ENCODE measurements around the gene CFAP91.
"Not testable (repeated sequence)": the region's sequence is repeated elsewhere in the genome, so short reads cannot be mapped to it uniquely, and the experiment has no call there.

CFAP91 gene

DNA sequence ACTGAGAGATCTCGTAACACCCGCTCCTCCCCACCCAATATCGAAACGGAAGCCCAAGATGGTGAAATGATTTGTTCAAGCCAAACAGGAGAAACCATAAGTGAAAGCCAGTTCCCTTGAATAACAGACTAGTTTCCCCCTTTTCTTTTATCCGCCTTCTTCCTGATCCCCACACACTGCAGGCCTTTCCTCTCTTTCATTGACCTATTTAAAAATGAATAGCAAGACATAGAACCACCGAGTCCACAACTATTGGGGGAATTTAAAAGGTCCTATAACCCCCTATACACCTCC lies 25.2 kb upstream of the CFAP91 start:
- no peak for DNase-seq (ENCODE audit: low read depth in 2 of 2)

DNA sequence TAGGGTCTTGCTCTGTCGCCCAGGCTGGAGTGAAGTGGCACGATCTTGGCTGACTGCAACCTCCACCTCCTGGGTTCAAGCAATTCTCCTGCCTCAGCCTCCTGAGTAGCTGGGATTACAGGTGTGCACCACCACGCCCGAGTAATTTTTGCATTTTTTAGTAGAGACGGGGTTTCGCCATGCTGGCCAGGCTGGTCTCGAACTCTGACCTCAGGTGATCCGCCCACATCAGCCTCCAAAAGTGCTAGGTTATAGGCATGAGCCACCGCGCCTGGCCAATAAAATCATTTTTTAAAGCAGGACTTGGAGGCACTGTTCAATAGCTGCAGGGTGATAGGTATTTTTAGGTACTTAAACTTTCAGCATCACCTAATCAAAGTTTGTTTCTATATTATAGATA lies 24.6 kb upstream of the CFAP91 start:
- not testable (repeated sequence) for DNase-seq (ENCODE audit: low read depth in 2 of 2)

DNA sequence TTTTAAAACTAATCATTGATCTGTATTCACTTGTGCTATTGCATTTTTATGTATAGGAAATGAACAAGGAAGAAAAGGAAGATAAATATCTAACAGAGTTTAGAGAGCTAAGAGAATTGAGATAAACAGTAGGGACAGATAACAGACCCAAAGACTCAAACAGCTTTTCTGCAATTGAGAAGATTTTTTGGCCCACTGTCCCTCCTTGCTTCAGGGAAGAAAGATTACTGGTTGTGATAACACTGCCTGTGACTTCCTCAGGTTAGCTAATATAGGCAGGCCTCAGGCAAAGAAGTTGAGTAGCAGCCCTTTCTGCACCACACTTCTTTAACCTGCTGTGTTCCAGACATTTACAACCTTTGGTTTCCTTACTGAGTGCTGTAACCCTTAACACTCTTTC lies 22.9 kb upstream of the CFAP91 start:
- no peak for DNase-seq (ENCODE audit: low read depth in 2 of 2)

DNA sequence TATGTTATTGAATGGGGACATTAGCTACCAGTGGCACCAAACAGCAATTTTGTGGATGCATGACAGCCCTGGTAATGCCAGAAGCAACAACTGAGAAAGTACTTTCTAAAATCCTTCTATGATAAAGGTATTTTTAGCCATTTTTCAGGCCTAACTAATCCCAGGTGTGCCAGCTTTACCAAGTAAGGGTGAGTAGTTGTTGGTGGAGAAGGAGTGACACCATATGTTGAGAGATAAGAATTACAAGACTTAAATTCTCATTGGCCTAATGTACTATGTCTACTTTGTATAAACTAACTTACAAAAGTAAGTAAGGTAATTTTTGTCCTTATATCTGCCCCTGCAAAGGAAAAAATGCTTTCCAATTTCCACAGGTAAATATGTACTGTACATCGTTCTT lies 21.5 kb upstream of the CFAP91 start:
- DNase-seq (ENCODE audit: low read depth in 2 of 2): no peak

DNA sequence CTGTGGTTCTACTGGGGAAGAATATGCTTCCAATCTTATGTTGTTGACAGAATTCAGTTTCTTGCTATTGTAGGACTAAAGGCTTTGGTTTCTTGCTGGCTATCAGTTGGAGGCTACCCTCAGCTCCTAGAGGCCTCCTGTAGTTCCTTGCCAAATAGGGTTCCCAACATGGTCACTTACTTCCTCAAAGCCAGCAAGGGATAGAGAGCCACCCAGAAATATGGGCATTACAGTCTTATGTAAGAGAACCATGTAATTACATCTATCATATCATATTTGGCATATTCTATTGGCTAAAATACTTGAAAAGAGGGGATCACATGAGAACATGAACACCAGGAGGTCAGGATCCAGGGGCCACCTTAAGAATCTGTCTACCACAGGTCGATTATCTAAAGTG lies 19.4 kb upstream of the CFAP91 start:
- no peak for DNase-seq (ENCODE audit: low read depth in 2 of 2)

DNA sequence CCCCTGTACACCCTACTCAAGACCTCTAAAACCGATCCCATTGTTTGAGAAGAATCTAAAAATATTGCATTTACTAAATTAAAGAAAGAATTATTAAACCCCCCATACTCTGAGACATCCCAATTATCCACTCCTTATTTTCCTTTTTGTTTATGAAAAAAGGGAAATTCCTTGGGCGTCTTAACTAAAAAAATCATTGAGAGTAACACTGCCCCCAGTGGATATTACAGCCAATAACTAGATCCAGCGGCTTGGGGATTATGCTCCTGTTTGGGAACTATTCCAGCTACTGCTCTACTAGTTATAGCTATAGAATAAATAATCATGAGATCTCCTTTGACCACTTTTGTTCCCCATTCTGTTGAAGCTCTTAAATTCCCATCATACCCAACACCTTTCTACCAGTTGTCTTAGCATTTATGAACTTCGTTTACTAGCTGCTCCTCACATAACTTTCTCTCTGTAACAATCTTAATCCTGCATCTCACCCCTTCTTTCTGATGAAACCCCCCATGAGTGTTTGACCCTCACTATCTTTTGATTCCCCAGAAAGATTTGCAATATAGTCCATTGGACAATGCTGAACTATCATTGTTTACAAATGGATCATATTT lies 12.7 kb upstream of the CFAP91 start:
- no peak for DNase-seq (ENCODE audit: low read depth in 2 of 2)

DNA sequence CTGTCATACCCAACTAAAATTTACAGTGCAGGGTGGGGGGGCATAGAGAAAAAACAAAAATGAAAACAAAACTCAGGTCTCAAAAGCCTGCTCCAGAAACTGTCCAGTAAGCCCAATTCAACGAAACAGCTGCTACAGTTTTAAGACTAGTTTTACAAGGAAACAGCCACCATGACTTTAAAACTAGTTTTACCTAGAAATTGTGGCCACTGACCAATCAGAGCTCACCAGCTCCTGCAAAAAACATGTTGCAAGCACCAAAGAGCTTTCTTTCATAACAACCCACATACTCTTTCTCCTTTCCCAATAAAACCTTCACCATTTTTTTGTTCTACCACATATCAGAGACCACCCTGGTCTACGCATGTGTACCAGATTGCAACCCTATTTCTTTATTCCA lies 7.3 kb upstream of the CFAP91 start:
- DNase-seq (ENCODE audit: low read depth in 2 of 2): no peak

DNA sequence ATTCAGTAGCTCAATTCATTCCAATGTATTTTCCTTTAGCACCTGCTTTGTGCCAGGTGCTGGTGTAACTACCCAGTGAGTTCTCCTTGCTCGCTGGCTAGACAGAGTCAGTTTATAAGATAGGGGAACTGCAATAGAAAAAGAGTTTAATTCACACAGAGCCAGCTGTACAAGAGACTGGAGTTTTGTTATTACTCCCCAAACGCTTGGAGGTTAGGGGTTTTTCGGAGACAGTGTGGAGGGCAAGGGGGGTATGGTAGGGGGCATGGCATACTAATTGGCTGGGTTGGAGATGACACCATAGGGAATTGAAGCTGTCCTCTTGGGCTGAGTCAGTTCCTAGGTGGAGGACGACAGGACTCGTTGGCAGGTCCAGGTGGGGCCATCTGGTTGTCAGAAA lies 5.4 kb upstream of the CFAP91 start:
- DNase-seq (ENCODE audit: low read depth in 2 of 2): no peak

DNA sequence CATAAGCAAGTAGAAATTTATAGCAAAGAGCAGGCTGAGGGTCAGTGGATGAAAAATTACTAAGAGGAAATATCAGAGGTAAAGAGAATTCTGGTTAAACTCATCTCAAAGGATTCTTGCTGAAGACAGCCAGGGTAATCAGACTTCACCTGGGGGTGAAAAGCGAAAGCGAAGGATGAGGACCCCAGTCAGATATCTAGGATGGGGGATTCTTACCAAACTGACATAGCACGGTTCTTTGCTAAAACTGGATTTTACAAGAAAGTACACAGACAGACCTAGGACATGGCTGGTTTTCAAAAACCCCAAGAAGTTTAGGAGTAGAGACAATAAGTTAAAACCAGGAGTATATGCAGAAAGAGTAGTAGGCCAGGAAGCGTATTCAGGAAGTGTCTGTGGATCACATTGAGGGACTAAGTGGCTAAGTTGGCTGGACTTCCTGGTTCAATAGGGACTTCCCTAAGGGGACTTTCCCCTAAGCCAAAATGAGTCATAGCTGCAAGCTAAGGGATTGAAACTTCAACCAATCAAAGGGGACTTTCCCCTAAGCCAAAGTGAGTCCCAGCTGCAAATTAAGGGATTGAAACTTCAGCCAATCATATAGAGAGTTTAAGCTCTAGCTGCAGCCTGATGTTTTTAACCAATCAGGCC lies 2.4 kb upstream of the CFAP91 start:
- DNase-seq (ENCODE audit: low read depth in 2 of 2): no peak

DNA sequence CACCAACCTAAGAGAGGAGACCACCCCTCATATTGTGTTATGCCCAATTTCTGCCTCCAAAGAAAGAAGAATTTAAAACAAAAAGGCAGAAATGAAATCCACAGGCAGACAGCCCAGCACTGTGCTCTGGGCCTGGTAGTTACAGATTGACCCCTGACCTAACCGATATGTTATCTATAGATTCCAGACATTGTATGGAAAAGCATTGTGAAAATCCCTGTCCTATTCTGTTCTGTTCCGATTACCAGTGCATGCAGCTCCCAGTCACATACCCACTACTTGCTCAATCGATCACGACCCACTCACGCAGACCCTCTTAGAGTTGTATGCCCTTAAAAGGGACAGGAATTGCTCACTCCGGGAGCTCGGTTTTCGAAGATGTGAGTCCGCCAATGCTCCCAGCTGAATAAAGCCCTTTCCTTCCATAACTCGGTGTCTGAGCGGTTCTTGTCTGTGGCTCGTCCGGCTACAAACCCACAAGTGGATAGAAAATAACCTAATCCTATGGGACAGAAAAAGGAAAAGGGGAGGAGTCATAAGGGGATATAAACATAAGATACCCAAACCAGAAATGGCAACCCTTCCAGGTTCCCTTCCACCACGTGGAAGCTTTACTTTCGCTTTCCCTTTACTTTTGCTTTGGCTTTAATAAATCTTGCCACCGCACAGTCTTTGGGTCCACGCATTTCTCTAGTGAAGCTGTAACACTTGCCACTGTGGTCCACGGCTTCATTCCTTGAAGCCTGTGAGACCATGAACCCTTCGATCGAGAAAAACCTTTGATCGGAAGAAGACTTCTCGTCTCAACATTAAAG lies 1.7 kb upstream of the CFAP91 start:
- no peak for DNase-seq (ENCODE audit: low read depth in 2 of 2)

DNA sequence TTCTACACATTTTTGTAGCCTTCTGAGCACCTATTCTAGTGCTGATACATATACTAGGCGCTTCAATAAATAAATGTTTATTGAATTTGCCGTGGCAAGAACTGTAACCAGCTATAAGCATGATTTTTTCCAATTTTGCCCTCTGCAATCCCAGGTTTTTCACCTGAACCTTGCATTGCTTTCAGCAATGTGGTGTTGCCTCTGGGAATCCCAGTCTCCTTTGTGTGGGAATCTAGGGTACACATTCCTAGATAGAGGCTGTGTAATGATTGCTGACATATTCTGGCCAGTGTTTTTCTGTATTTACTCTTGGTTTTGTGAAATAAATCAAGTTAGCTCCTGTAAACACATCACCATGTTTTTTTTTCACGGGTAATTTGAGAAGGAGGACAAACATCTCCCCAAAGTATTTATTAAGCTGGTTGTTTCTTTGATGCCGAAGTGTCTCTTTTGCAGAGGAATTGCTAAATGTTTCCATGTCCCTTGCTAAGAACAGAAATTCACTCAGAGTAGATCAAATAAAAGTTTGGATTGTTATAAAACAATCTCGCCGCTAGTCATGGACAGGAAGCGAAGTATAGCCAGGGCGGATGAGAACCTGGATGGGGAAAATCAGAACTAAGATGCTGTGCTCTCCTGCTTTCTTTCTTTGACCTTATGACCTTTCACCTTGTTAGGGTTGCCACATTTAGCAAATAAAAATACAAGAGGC lies 1.2 kb downstream of the CFAP91 start:
- no peak for DNase-seq (ENCODE audit: low read depth in 2 of 2)

DNA sequence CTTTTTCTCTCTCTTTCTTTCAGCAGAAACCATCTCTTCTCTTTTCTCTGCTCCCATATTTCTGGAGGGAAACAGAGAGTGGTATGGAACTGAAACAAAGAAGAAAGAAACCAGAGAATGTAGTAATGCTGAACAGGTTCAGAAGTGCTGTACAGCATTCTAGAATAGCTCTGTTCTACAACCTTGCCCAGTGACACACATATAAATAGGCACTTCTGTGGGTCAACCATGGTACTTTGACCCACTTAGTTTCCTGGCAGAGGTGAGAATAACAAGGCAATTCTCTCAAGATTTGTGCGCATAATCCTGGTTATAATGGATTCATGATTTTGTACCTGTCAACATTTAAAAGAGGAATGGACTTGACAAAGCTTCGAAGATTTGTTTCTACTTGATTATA lies 12.3 kb downstream of the CFAP91 start:
- DNase-seq (ENCODE audit: low read depth in 2 of 2): no peak

DNA sequence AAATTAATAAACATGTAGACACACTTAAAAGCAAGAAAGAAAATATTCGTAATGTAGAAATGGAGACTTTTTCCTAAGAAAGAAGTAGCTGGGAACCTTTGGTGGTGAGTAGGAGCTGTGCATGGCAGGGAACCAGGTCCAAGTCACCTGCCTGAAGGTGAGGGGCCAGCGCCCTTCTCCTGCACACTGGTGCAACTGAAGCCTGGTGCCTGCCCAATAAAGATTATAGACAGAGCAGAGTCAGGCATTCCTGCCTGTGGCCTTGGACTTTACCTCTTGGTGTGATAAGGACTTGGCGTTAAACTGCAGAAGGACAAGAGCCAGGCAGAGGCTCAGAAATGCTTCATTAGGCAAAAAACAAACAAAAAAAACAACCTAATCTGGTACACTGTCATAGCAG lies 14.2 kb downstream of the CFAP91 start:
- DNase-seq (ENCODE audit: low read depth in 2 of 2): no peak

DNA sequence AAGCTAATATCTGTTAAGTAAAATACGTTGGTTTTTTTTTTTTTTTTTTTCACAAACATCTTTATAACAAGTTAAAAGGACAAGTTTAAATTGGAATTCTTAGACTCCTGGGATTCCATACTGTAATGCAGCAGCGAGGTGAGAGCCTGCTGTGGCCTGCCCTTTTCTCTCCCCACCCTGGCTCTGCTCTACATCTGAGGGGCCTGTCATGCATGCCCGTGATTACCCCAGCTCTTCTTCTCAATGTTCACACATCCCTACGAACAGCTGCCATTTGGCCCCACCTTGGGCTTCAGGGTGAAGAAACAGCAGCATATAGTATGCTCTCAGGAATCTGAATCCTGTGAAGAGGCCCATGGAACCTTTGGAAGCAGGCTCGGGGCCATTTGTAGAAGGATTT lies 14.7 kb downstream of the CFAP91 start:
- no peak for DNase-seq (ENCODE audit: low read depth in 2 of 2)

DNA sequence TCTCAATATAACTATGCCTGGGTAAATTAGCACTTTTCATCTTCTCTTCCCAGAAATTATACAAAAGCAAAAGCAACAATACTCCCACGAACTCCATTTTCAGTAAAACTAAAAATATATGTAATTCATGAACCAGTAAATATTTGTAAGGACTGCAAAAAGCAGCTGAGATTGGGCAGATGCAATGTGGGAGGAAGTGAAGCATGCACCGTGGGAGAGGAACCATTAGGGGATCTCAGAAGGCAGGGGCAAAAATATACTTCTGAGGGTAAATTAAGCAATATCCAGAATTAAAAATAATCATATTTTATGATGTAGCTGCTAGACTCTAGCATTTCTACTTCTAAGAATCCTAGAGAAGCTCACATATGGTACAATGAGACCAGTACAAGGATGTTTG lies 20.2 kb downstream of the CFAP91 start:
- DNase-seq (ENCODE audit: low read depth in 2 of 2): no peak

DNA sequence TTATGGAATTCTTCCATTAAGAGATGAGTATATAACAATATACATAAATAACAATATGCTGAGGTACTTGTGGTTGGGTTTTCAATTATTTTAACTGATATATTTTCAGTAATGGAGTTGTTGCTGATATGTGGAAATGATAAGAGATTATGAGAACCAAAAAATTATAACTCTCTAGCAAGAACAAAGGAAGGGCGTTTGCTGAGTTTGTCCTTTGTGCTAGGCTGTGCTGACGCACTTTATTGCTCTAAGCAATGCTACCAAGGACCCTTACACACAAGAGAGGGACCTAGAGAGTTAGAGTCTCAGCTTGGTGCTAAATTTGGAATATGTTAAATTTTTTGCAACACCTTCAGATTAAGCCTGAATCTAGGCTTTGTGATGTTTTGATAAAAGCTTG lies 24.1 kb downstream of the CFAP91 start:
- no peak for DNase-seq (ENCODE audit: low read depth in 2 of 2)

DNA sequence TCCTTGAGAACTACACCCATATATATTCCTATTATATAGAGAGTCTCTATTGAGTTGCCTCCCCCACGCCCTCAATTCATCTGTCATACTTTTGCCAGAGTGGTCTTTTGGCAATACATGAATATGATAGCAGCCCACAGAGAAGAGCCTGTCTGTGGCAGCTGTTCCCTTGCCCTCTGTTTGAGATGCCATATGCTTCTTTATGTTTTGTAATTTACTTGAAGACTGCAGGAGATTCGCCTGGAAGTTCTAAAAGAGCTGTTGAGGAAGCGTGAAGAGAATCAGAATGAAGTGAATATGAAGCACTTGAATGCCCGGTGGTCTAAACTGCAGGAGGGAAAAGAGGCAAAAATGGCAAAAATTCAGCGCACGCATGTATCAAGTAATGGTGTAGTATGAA lies 27.2 kb downstream of the CFAP91 start:
- DNase-seq (ENCODE audit: low read depth in 2 of 2): no peak

DNA sequence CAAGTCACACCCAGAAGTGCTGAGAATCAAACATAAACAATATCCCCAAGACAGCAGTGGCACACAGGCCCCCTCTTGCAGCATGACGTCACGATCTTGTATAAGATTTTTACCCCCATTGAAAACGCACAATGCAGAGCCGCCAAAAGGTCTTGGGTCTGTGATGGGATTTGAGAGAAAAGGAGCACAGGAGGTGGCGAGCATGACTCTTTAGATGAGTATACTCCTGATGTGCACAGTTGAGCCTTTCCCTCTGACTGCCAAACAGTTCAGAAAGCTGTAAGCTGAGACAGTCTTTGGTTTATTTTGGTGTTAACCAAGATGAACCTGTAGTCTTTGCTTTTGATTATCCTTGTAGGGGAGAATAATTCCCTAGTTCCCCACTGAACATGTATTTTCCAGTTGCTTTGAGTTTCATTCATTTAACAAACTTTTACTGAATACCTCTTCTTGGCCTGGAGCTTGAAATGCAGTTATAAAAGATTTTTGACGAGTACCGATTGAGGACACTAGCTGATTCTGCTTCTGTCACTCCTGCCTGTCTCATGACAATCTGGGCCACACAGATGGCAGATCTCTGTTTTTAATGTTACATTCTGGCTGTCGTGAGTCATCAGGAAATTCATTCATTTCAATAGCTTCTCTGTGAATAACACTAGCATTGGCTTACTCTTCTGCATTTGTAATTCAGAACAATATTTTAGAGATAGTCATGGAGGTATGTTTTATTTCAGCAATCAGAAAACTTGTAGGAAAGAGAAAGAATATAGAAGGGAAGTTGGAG lies 28.9 kb downstream of the CFAP91 start:
- DNase-seq (ENCODE audit: low read depth in 2 of 2): no peak

DNA sequence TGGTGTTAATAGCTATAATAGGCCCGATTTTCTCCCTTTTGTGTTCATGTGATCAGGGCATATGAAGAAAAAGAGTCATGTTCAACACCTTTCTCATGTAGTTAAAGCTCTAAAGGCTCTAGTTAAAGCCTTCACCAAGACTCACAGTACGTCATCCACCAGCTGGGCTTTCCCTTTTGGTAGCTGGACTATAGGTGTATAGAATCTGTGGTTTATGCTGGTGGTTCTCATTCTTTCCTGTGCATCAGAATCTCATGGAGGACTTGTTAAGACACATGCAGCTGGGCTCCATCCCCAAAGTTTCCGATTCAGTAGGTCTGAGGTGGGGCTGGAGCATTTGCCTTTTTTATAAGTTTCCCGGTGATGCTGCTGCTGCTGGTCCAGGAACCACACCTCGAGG lies 31.0 kb downstream of the CFAP91 start:
- DNase-seq (ENCODE audit: low read depth in 2 of 2): no peak

DNA sequence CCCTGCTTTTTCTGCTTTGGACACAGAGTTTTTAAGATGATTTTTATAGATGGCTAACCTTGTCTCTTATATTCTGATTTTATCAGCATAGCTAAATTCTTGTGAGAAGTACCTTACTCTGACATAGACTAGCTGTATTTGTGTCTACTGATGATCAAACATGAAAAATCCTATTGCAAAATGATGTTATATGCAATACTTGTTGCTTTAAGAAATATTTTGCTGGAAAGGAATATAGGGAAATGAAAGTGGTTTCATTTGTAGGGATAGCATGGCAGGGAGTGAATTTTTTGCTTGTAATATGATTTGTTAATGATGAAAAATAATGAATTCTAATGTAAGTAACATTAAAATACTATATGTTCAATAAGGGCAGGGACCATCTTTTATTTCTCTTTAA lies 35.9 kb downstream of the CFAP91 start:
- DNase-seq (ENCODE audit: low read depth in 2 of 2): no peak

DNA sequence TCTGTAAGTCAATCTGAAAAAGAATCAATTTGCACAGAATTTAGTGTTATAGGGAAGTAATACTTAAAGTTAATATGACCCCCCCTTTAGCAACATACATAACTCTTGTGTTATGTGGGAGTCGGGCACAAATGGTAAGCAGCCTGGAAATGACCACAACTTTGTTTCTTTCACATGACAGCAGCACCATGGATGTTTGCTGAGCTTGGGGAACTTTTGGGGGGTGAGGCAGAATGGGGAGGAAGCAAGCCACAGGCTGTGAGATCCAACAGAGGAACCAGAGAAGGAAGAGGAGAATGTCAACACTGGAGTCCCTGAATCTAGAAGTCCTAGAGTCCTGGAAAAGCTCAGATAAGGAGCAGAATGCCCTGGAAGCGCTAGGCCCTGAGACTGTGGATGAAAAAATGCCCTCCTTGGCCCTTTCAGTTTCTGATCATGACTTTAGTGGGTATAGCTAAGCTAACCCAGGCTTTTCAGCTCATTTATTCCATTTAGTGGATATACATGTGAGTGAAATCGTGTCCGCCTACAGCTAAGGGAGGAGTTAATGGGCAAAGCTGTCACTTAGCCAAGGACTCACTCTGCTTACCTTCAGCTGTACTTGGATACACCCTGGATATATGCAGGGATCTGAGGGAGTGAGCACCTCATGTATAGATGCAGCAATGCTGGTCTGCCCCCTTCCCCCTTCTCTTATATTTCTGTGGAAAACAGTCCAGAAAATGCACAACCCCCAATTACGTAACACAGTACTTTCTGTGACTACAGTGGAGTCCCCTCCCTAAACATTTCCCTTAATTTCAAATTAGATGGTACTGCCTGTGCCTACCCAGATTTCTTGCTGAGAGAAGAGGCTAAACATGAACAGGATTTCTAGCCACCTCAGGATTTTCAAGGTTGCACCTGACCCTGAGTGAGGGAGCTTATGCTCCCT lies 39.1 kb downstream of the CFAP91 start:
- no peak for DNase-seq (ENCODE audit: low read depth in 2 of 2)

Measured in stimulated activated CD4-positive, alpha-beta T cell treated with anti-CD3 and anti-CD28 coated beads, Interleukin-4, amount 100 ng/mL, for 48 hours (primary cell).